ENCODE measurements around the gene SLC18B1. TPM values are rescaled to one million over a fixed set of nuclear protein-coding genes. Genes with fewer than 3 reads are reported as not detected.

SLC18B1 gene
- total RNA-seq, 1 donor from 2014 or later: 19.1 TPM

- Mint-ChIP-seq H3K27me3 (no peaks in the 10 kb centered on the region), H3K9me3 (ENCODE audit: low read depth) (no peaks in the 10 kb centered on the region), H3K36me3 (ENCODE audit: insufficient read depth) (no peaks in the 10 kb centered on the region), H3K4me3 (ENCODE audit: low read depth) (no peak overlapping the region), H3K27ac (no peak overlapping the region), H3K4me1 (ENCODE audit: low read depth) (peaks cover 6% of the 10 kb centered on the region)
- no peak for DNase-seq (ENCODE audit: low spot score, unreplicated experiment)
- no peak for TF ChIP-seq CTCF (IDR thresholded peaks at IDR 0.05; ENCODE audit: unreplicated experiment)
These were observed 72.4 kb downstream of the SLC18B1 start for GRCh38 chr6:132725947-132726607.

GRCh38 chr6:132725471-132725870 lies 73.0 kb downstream of the SLC18B1 start:
- no peak for TF ChIP-seq CTCF (IDR thresholded peaks at IDR 0.05; ENCODE audit: unreplicated experiment)
- Mint-ChIP-seq H3K27me3 (no peaks in the 10 kb centered on the region), H3K36me3 (ENCODE audit: insufficient read depth) (no peaks in the 10 kb centered on the region), H3K9me3 (ENCODE audit: low read depth) (peaks cover 3% of the 10 kb centered on the region), H3K27ac (no peak overlapping the region), H3K4me1 (ENCODE audit: low read depth) (peaks cover 9% of the 10 kb centered on the region), H3K4me3 (ENCODE audit: low read depth) (no peak overlapping the region)
- no peak for DNase-seq (ENCODE audit: low spot score, unreplicated experiment)

GRCh38 chr6:132719736-132720448 lies 78.5 kb downstream of the SLC18B1 start:
- H3K4me1 Mint-ChIP-seq (ENCODE audit: low read depth): peaks cover 11% of the 10 kb centered on the region
- peak overlapping the region; percentile 8 for H3K27ac Mint-ChIP-seq

More at GRCh38 chr6:132719736-132720448, 78.5 kb downstream of the SLC18B1 start:
- Mint-ChIP-seq H3K36me3 (ENCODE audit: insufficient read depth) (no peaks in the 10 kb centered on the region), H3K9me3 (ENCODE audit: low read depth) (peaks cover 3% of the 10 kb centered on the region), H3K4me3 (ENCODE audit: low read depth) (no peak overlapping the region), H3K27me3 (no peaks in the 10 kb centered on the region)
- no peak for DNase-seq (ENCODE audit: low spot score, unreplicated experiment)
- TF ChIP-seq CTCF (IDR thresholded peaks at IDR 0.05; ENCODE audit: unreplicated experiment): no peak

Other genes starting within 250 kb of the SLC18B1 start
- not detected in 2 replicates for gene TAAR8, start 246.0 kb downstream of the SLC18B1 start, total RNA-seq
- gene TAAR6, start 228.3 kb downstream of the SLC18B1 start, total RNA-seq: not detected in 2 replicates
- gene TAAR5, start 208.9 kb downstream of the SLC18B1 start, total RNA-seq: not detected in 2 replicates
- not detected in 2 replicates for gene TAAR2, start 174.4 kb downstream of the SLC18B1 start, total RNA-seq
- not detected in 2 replicates for gene TAAR1, start 139.5 kb downstream of the SLC18B1 start, total RNA-seq
- not detected in 2 replicates for gene VNN1, start 84.6 kb downstream of the SLC18B1 start, total RNA-seq
- gene VNN2, start 40.7 kb downstream of the SLC18B1 start, total RNA-seq: not detected in 2 replicates
- 986 and 1,038 TPM in 2 replicates for gene RPS12, start 15.9 kb upstream of the SLC18B1 start, total RNA-seq

Measured in progenitor cell of endocrine pancreas (in vitro differentiated cells).